KMS-11 (cell line): Measurements from ENCODE around the gene MDH2.

Experiments
- H2AFZ ChIP-seq: fragments of 200-600 bp; sonication (generic); 2 replicates; pipeline ENCODE4 v1.6.1; 2016; ENCODE audit warnings: antibody characterized with exemption, mixed run types, low read depth
- H3K27ac ChIP-seq: fragments of 200-600 bp; sonication (generic); 2 replicates; pipeline ENCODE4 v1.6.1; 2016; ENCODE audit warnings: mild to moderate bottlenecking, mixed run types
- H3K27me3 ChIP-seq: fragments of 200-600 bp; sonication (generic); 2 replicates; pipeline ENCODE4 v1.6.1; 2017; ENCODE audit warnings: mild to moderate bottlenecking, low read depth, mixed run types, moderate library complexity; ENCODE audit not compliant: insufficient read depth
- H3K36me3 ChIP-seq: fragments of 200-600 bp; sonication (generic); 2 replicates; pipeline ENCODE4 v1.6.1; 2017; ENCODE audit warnings: mild to moderate bottlenecking, mixed run types; ENCODE audit not compliant: insufficient read depth
- H3K4me1 ChIP-seq: fragments of 200-600 bp; sonication (generic); 2 replicates; pipeline ENCODE4 v1.6.1; 2016; ENCODE audit warnings: mild to moderate bottlenecking, low read depth, mixed run types; ENCODE audit not compliant: poor library complexity, severe bottlenecking
- H3K4me2 ChIP-seq: fragments of 200-600 bp; sonication (generic); 2 replicates; pipeline ENCODE4 v1.7.0; 2016; ENCODE audit warnings: mild to moderate bottlenecking, mixed run types
- H3K4me3 ChIP-seq: fragments of 200-600 bp; sonication (generic); IDR thresholded peaks from 2 replicates; pipeline ENCODE4 v1.6.1; 2017; ENCODE audit warnings: low read depth, low read length, mixed read lengths; ENCODE audit not compliant: insufficient read depth
- H3K79me2 ChIP-seq: fragments of 200-600 bp; sonication (generic); 2 replicates; pipeline ENCODE4 v1.6.1; 2016; ENCODE audit warnings: low read depth, mixed run types; ENCODE audit not compliant: insufficient read depth
- H3K9ac ChIP-seq: fragments of 200-600 bp; sonication (generic); 2 replicates; pipeline ENCODE4 v1.6.1; 2016; ENCODE audit warnings: mild to moderate bottlenecking, mixed run types
- H4K20me1 ChIP-seq: fragments of 200-600 bp; sonication (generic); 2 replicates; pipeline ENCODE4 v1.6.1; 2016; ENCODE audit warnings: mild to moderate bottlenecking, mixed run types; ENCODE audit not compliant: insufficient read depth
- TF ChIP-seq, protein P1 (sequence below): fragments of 200-600 bp; sonication (generic); conservative IDR thresholded peaks from 2 replicates; pipeline ENCODE4 v1.6.1; 2017; ENCODE audit warnings: low read depth, mild to moderate bottlenecking, antibody characterized with exemption, low read length, moderate library complexity, mixed read lengths

The MDH2 gene

GRCh38 chr7:76060842-76061241, 12.9 kb downstream of the MDH2 start:
- no peak overlapping the region for H3K4me2 ChIP-seq
- no peaks in the 10 kb centered on the region for H3K4me1 ChIP-seq
- no peaks in the 10 kb centered on the region for H4K20me1 ChIP-seq
- H3K36me3 ChIP-seq: peaks cover 23% of the 10 kb centered on the region; the same call in 1 of the 2 replicates
- no peaks in the 10 kb centered on the region for H3K27me3 ChIP-seq
- TF ChIP-seq, protein P1, sequence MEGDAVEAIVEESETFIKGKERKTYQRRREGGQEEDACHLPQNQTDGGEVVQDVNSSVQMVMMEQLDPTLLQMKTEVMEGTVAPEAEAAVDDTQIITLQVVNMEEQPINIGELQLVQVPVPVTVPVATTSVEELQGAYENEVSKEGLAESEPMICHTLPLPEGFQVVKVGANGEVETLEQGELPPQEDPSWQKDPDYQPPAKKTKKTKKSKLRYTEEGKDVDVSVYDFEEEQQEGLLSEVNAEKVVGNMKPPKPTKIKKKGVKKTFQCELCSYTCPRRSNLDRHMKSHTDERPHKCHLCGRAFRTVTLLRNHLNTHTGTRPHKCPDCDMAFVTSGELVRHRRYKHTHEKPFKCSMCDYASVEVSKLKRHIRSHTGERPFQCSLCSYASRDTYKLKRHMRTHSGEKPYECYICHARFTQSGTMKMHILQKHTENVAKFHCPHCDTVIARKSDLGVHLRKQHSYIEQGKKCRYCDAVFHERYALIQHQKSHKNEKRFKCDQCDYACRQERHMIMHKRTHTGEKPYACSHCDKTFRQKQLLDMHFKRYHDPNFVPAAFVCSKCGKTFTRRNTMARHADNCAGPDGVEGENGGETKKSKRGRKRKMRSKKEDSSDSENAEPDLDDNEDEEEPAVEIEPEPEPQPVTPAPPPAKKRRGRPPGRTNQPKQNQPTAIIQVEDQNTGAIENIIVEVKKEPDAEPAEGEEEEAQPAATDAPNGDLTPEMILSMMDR: no peak
- H2AFZ ChIP-seq: no peak overlapping the region
- no peak overlapping the region for H3K4me3 ChIP-seq
- no peak overlapping the region for H3K27ac ChIP-seq
- H3K9ac ChIP-seq: no peak overlapping the region
- peaks cover under 1% of the 10 kb centered on the region; the same call in 1 of the 2 replicates for H3K79me2 ChIP-seq

DNA sequence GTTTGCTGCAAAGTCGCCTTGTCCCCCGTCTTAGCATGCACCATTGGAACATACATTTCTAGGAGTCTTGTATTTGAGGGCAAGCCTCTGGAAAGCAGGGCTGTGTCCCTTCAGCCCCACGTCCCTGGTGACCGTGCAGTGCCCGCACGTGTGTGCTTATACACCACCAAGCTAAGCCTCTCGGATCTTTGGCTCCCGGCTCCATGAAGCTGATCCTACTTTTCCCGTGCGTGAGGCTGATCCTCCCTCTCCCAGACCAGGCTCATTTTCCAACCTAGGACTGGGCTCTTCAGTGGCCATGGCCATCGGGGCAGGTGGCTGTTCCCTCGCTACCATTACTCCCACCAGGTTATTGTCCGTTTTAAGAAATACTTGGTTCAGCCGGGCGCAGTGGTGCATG, 14.3 kb downstream of the MDH2 start:
- Histone ChIP-seq H3K4me3 (no peak overlapping the region), H3K79me2 (no peaks in the 10 kb centered on the region), H3K4me1 (no peaks in the 10 kb centered on the region), H3K9ac (no peak overlapping the region), H3K4me2 (no peak overlapping the region), H3K27ac (no peak overlapping the region), H4K20me1 (no peaks in the 10 kb centered on the region), H2AFZ (no peak overlapping the region), H3K36me3 (peaks cover 23% of the 10 kb centered on the region; the same call in 1 of the 2 replicates), H3K27me3 (no peaks in the 10 kb centered on the region)
- TF ChIP-seq, protein P1: no peak

GRCh38 chr7:76063114-76063513, 15.2 kb downstream of the MDH2 start:
- Histone ChIP-seq H3K27ac (no peak overlapping the region), H2AFZ (no peak overlapping the region), H3K4me3 (no peak overlapping the region), H3K79me2 (no peaks in the 10 kb centered on the region), H3K27me3 (no peaks in the 10 kb centered on the region), H3K9ac (no peak overlapping the region), H3K36me3 (peaks cover 18% of the 10 kb centered on the region; the same call in 1 of the 2 replicates), H3K4me2 (no peak overlapping the region), H4K20me1 (no peaks in the 10 kb centered on the region), H3K4me1 (no peaks in the 10 kb centered on the region)
- TF ChIP-seq, protein P1: no peak

- H3K36me3 ChIP-seq: peaks cover 18% of the 10 kb centered on the region; the same call in 1 of the 2 replicates
- no peak overlapping the region for H3K27ac ChIP-seq
- H4K20me1 ChIP-seq: no peaks in the 10 kb centered on the region
- no peaks in the 10 kb centered on the region for H3K4me1 ChIP-seq
- H3K27me3 ChIP-seq: no peaks in the 10 kb centered on the region
- H3K4me2 ChIP-seq: no peak overlapping the region
- H3K9ac ChIP-seq: no peak overlapping the region
- no peak overlapping the region for H3K4me3 ChIP-seq
- TF ChIP-seq, protein P1: no peak
- H3K79me2 ChIP-seq: no peaks in the 10 kb centered on the region
- H2AFZ ChIP-seq: no peak overlapping the region
Measured at GRCh38 chr7:76063525-76063924, 15.6 kb downstream of the MDH2 start.
